ENCODE results near the gene FBXW8. TPM values are rescaled to one million over a fixed set of nuclear protein-coding genes. Genes with fewer than 3 reads are reported as not detected.

The FBXW8 gene
- total and polyA plus RNA-seq, 4 donors, result 1.9 to 7.1 (median 4.9) TPM

- TF ChIP-seq EGR1 (IDR thresholded peaks at IDR 0.05; ENCODE audit: low read depth in 2 of 2) (no peak), NR2F2 (IDR thresholded peaks at IDR 0.05) (no peak), RXRA (IDR thresholded peaks at IDR 0.05) (no peak), FOXA1 (IDR thresholded peaks at IDR 0.05) (no peak), HNF4G (IDR thresholded peaks at IDR 0.05) (no peak), REST (IDR thresholded peaks at IDR 0.05) (no peak)
- Histone ChIP-seq H3K9ac (ENCODE audit: low read depth in 1 of 2, low read length in 2 of 2) (no peak overlapping the region), H3K9me3 (ENCODE audit: control insufficient read depth in 4 of 4, low read length in 3 of 4) (no peaks in the 10 kb centered on the region), H3K27ac (ENCODE audit: low read depth in 1 of 2, low read length in 2 of 2) (no peak overlapping the region), H3K27me3 (ENCODE audit: control insufficient read depth in 4 of 4, insufficient read depth in 4 of 4, low read length in 3 of 4) (no peaks in the 10 kb centered on the region), H3K36me3 (ENCODE audit: control insufficient read depth in 4 of 4, insufficient read depth in 3 of 4, low read depth in 1 of 4, low read length in 3 of 4) (no peaks in the 10 kb centered on the region), H3K4me3 (ENCODE audit: low read depth in 1 of 3, low read length in 3 of 3) (no peak overlapping the region), H3K4me1 (ENCODE audit: control insufficient read depth in 4 of 4, insufficient read depth in 4 of 4, low read length in 3 of 4) (peaks cover 0 to 2% (median 0%) of the 10 kb centered on the region in 4 donors)
- DNase-seq (ENCODE audit: low spot score), result no peak
- WGBS, result 84% methylated on average over 10 of the region's 10 CpGs
Measured at GRCh38 chr12:117067016-117067415, 156.3 kb downstream of the FBXW8 start.

- H3K9me3 ChIP-seq (ENCODE audit: control insufficient read depth in 4 of 4, low read length in 3 of 4), result no peaks in the 10 kb centered on the region
- H3K36me3 ChIP-seq (ENCODE audit: control insufficient read depth in 4 of 4, insufficient read depth in 3 of 4, low read depth in 1 of 4, low read length in 3 of 4), result no peaks in the 10 kb centered on the region
- H3K4me1 ChIP-seq (ENCODE audit: control insufficient read depth in 4 of 4, insufficient read depth in 4 of 4, low read length in 3 of 4), result peaks cover 0 to 2% (median 0%) of the 10 kb centered on the region in 4 donors
- H3K9ac ChIP-seq (ENCODE audit: low read depth in 1 of 2, low read length in 2 of 2), result no peak overlapping the region
- H3K27me3 ChIP-seq (ENCODE audit: control insufficient read depth in 4 of 4, insufficient read depth in 4 of 4, low read length in 3 of 4), result no peaks in the 10 kb centered on the region
- DNase-seq (ENCODE audit: low spot score), result no peak
- 77% methylated on average over 3 of the region's 3 CpGs for WGBS
- H3K27ac ChIP-seq (ENCODE audit: low read depth in 1 of 2, low read length in 2 of 2), result no peak overlapping the region
- no peak for TF ChIP-seq REST (IDR thresholded peaks at IDR 0.05)
- TF ChIP-seq FOXA1 (IDR thresholded peaks at IDR 0.05), result no peak
- TF ChIP-seq TAF1 (conservative IDR thresholded peaks at IDR 0.05), result no peak
- TF ChIP-seq EGR1 (IDR thresholded peaks at IDR 0.05; ENCODE audit: low read depth in 2 of 2), result no peak
- no peak for TF ChIP-seq NR2F2 (IDR thresholded peaks at IDR 0.05)
- no peak for TF ChIP-seq GABPA (IDR thresholded peaks at IDR 0.05 in 1 of 2, conservative IDR thresholded peaks at IDR 0.05 in 1 of 2)
- no peak for TF ChIP-seq CTCF (IDR thresholded peaks at IDR 0.05; ENCODE audit: low read depth, low read length, missing input control)
- TF ChIP-seq HNF4A (conservative IDR thresholded peaks at IDR 0.05), result no peak
- TF ChIP-seq FOXA2 (IDR thresholded peaks at IDR 0.05), result no peak
- TF ChIP-seq RAD21 (IDR thresholded peaks at IDR 0.05), result no peak
- no peak for TF ChIP-seq ATF3 (IDR thresholded peaks at IDR 0.05)
- TF ChIP-seq ZBTB33 (IDR thresholded peaks at IDR 0.05), result no peak
- TF ChIP-seq JUND (IDR thresholded peaks at IDR 0.05), result no peak
- TF ChIP-seq YY1 (IDR thresholded peaks at IDR 0.05), result no peak
- no peak for TF ChIP-seq MAX (IDR thresholded peaks at IDR 0.05)
- TF ChIP-seq SP1 (IDR thresholded peaks at IDR 0.05), result no peak
- no peak for TF ChIP-seq RXRA (IDR thresholded peaks at IDR 0.05)
- TF ChIP-seq HNF4G (IDR thresholded peaks at IDR 0.05), result no peak
- H3K4me3 ChIP-seq (ENCODE audit: low read depth in 1 of 3, low read length in 3 of 3), result no peak overlapping the region
Measured at GRCh38 chr12:117067638-117068037, 156.9 kb downstream of the FBXW8 start.

All from liver (tissue), 9 donors.